Measurements from ENCODE around the gene LSM4.
"Not testable (repeated sequence)": the region's sequence is repeated elsewhere in the genome, so short reads cannot be mapped to it uniquely, and the experiment has no call there.

Gene LSM4

DNA sequence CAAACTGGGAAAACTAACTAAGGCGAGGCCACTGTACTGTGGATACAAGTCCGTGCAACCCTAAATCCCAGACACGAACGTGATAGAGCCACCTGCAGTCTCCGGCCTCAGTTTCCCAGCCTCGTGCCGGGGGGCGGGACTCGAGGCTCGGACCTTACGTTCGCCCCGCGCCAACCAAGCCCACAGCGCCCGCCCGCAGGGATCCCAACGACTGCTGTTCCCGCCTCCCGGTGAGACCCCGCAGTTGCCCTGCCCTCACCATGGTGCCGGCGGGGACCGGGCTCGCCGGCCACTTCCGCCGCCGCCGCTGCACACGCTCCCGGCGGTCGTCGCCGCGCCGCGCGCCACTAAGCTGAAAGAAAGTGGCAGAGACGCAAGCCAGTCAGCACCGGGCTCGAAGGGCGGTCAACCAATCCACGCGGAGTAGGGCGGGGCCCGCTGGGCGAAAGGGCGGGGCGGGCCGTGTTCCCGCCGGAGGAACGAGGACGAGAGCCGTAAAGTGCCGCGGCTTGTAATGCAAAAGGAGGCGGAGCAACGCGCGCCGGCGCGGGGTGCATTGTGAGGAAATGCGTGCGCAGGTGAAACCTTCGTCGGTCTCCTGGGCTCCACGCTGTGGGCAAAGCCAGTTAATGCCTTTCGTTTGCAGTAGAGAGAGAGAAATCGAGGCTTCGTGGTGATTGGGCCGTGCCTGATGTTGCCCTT, at the start of gene LSM4:
Gene LSM4, minus strand, starts transcription at position 318 of the 702 bp plus-strand sequence. Its CDS starts 56 bp downstream, at position 262.
- Mint-ChIP-seq H3K4me1 (peaks cover 55% of the 10 kb centered on the region), H3K9me3 (no peaks in the 10 kb centered on the region), H3K27ac (peak within 1 kb of the TSS; percentile 92 to 96), H3K4me3 (peak within 1 kb of the TSS; percentile 91), H3K27me3 (no peaks in the 10 kb centered on the region)
- ATAC-seq, result peak; percentile 96
- peak; percentile 99 to 100 for DNase-seq

GRCh38 chr19:18368504-18369222, 45.8 kb upstream of the LSM4 start:
- no peaks in the 10 kb centered on the region for H3K9me3 Mint-ChIP-seq
- H3K4me3 Mint-ChIP-seq, result no peak overlapping the region
- H3K4me1 Mint-ChIP-seq, result peaks cover 18% of the 10 kb centered on the region
- ATAC-seq (no peak), DNase-seq (no peak)
- no peak overlapping the region for H3K27ac Mint-ChIP-seq
- H3K27me3 Mint-ChIP-seq, result peaks cover 4% of the 10 kb centered on the region

DNA sequence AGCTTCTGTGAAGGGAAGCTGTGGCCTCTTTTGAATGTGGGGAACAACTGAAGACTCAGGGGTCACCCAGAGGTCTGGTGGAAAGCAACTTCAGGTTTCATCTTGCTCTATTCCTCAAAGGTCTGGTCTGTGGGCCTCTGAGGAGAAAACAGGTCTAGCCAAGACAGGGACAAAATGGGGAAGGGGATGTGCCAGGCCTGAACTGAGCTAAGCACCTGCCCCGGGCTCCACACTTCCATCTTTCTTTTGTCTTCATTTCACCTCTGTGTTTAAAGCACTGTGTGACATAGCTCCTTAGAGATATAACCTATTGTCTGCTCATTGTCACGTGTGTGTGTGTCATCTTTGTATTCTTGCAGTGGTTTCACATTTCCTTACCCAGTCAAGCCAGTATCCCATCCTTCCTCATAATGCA, 43.2 kb upstream of the LSM4 start:
- Mint-ChIP-seq H3K27me3 (no peaks in the 10 kb centered on the region), H3K4me3 (no peak overlapping the region)

DNA sequence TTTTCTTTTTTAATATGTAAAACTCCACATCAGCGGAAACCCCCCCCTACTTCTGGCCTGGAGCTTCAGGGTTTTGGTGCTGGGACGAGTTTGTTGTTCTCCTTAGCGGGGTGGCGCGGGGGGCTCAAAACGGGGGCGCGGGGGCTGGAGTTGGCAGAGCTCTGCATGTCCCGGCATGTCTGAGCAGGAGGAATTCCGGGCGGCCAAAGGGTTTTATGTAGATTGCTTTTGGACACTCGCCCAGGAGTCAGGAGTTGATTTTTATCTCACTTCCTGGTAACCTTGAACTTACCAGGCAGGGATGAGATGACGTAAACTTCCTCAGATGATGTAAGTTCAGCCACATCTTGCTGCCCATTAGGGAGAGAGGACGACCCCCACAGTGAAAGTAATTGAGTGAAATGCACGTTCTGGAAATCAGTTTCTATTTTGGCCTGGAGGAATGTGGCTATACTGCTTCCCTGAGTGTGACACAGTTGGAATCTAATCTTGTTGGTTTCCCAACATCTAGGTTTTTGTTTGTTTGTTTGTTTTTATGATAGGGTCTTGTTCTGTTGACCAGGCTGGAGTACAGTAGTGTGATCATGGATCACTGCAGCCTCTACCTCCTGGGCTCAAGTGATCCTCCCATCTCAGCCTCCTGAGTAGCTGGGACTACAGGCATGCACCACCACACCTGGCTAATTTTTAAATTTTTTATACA, 42.1 kb upstream of the LSM4 start:
- Mint-ChIP-seq H3K4me1 (peaks cover 12% of the 10 kb centered on the region), H3K27me3 (no peaks in the 10 kb centered on the region), H3K9me3 (no peaks in the 10 kb centered on the region), H3K27ac (peak overlapping the region in 1 of 2 donors; percentile 82), H3K4me3 (no peak overlapping the region)
- ATAC-seq, result no peak
- DNase-seq, result no peak

More for the DNA sequence above, 43.2 kb upstream of the LSM4 start:
- Mint-ChIP-seq H3K27ac (peak overlapping the region; percentile 31 to 34), H3K9me3 (no peaks in the 10 kb centered on the region), H3K4me1 (peaks cover 12% of the 10 kb centered on the region)
- DNase-seq (no peak), ATAC-seq (no peak)

GRCh38 chr19:18364277-18364825, 41.5 kb upstream of the LSM4 start:
- Mint-ChIP-seq H3K27ac (peak overlapping the region in 1 of 2 donors; percentile 12), H3K4me1 (peaks cover 12% of the 10 kb centered on the region)
- not testable (repeated sequence) for ATAC-seq, H3K27me3 Mint-ChIP-seq, DNase-seq, H3K9me3 Mint-ChIP-seq, H3K4me3 Mint-ChIP-seq

DNA sequence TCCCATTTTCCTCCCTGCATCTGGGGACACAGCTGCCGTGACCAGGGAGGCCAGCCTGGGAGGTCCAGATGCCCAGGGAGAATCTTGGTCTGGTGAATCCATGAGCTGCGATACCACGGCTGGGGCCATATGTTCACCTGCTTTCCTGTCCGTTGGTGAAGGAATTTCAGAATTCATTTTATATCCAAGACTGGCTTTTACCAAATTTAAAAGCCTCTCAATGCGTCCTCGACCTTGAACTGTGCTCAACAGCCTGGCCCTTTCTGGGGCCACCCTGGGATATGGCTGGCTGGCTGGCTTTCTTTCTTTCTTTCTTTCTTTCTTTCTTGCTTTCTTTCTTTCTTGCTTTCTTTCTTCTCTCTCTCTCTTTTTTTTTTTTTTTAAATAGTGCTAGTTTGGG, 40.9 kb upstream of the LSM4 start:
- no peak for DNase-seq
- ATAC-seq, result no peak
- Mint-ChIP-seq H3K4me3 (no peak overlapping the region), H3K9me3 (no peaks in the 10 kb centered on the region), H3K4me1 (peaks cover 12% of the 10 kb centered on the region), H3K27me3 (no peaks in the 10 kb centered on the region), H3K27ac (no peak overlapping the region)

- no peaks in the 10 kb centered on the region for H3K27me3 Mint-ChIP-seq
- H3K4me3 Mint-ChIP-seq, result no peak overlapping the region
- H3K27ac Mint-ChIP-seq, result peak overlapping the region in 1 of 2 donors; percentile 88
- H3K9me3 Mint-ChIP-seq, result no peaks in the 10 kb centered on the region
- ATAC-seq (no peak), DNase-seq (no peak)
- peaks cover 12% of the 10 kb centered on the region for H3K4me1 Mint-ChIP-seq
Measured at GRCh38 chr19:18362934-18363542, 40.2 kb upstream of the LSM4 start.

DNA sequence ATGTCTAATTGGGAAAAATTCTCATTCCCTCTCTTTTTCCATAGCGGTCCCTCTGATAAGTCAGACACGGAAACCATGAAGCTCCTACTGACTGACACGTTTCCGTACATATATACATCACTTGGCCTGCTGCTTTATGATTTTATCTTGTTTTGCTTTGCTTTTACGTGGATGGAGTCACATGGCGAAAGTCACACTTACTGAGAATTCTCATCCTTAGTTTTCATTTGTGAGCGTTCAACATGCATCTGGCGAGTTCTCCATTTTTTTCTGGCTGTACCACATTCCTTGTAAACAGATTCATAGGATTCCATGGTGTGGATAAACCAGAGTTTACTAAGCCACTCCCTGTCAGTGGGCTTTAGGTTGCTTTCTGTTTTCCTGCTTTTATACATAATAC, 38.8 kb upstream of the LSM4 start:
- no peak for ATAC-seq
- no peak for DNase-seq

GRCh38 chr19:18357041-18357440, 34.2 kb upstream of the LSM4 start:
- H3K9me3 Mint-ChIP-seq, result no peaks in the 10 kb centered on the region
- ATAC-seq, result no peak
- no peak for DNase-seq
- no peak overlapping the region for H3K27ac Mint-ChIP-seq
- no peaks in the 10 kb centered on the region for H3K27me3 Mint-ChIP-seq
- no peak overlapping the region for H3K4me3 Mint-ChIP-seq
- H3K4me1 Mint-ChIP-seq, result no peaks in the 10 kb centered on the region

More for the DNA sequence above, 38.8 kb upstream of the LSM4 start:
- H3K9me3 Mint-ChIP-seq, result no peaks in the 10 kb centered on the region
- H3K4me1 Mint-ChIP-seq, result peaks cover 12% of the 10 kb centered on the region
- no peak overlapping the region for H3K27ac Mint-ChIP-seq
- no peak overlapping the region for H3K4me3 Mint-ChIP-seq
- no peaks in the 10 kb centered on the region for H3K27me3 Mint-ChIP-seq

DNA sequence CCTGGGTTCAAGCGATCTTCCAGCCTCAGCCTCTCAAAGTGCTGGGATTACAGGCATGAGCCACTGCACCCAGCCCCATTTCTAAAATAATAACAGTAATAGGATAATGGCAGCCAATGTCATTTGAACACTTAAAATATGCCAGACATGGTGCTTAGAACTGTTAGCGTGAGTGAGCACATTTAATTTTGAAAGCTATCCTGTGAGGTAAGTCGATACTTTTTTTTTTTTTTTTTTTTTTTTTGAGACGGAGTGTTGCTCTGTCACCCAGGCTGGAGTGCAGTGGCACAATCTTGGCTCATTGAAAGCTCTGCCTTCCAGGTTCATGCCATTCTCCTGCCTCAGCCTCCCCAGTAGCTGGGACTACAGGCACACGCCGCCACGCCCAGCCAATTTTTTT, 31.9 kb upstream of the LSM4 start:
- H3K9me3 Mint-ChIP-seq, H3K4me3 Mint-ChIP-seq, H3K4me1 Mint-ChIP-seq, ATAC-seq, H3K27me3 Mint-ChIP-seq, DNase-seq, H3K27ac Mint-ChIP-seq: not testable (repeated sequence)

DNA sequence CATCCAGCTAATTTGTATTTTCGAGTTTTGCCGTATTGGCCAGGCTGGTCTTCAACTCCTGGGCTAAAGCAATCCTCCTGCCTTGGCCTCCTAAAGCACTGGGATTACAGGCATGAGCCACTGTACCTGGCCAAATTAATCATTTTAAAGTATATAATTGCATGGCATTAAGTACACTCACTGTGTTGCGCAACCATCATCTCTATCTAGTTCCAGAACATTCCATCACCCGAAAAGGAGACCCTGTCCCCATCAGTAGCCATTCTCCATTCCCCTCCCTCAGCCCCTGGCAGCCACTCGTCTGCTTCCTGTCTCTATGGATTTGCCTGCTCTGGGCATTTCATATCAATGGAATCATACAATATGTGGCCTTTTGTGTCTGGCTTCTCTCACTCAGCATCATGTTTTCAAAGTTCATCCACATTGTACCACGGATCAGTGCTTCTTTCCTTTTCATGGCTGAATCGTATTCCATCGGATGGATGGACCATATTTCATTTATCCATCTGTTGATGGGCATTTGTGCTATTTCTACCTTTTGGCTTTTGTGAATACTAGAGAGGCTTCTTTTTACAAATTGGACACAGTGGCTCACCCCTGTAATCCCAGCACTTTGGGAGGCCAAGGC, 30.6 kb upstream of the LSM4 start:
- no peak for ATAC-seq
- DNase-seq, result no peak
- Mint-ChIP-seq H3K27me3 (no peaks in the 10 kb centered on the region), H3K4me1 (no peaks in the 10 kb centered on the region), H3K9me3 (no peaks in the 10 kb centered on the region), H3K27ac (no peak overlapping the region), H3K4me3 (no peak overlapping the region)

- Mint-ChIP-seq H3K4me1 (no peaks in the 10 kb centered on the region), H3K27ac (peak overlapping the region in 1 of 2 donors; percentile 67), H3K27me3 (no peaks in the 10 kb centered on the region), H3K9me3 (no peaks in the 10 kb centered on the region), H3K4me3 (no peak overlapping the region)
- DNase-seq (no peak), ATAC-seq (no peak)
Measured at GRCh38 chr19:18351544-18351943, 28.7 kb upstream of the LSM4 start.

GRCh38 chr19:18350490-18350889, 27.6 kb upstream of the LSM4 start:
- Mint-ChIP-seq H3K9me3 (no peaks in the 10 kb centered on the region), H3K4me3 (no peak overlapping the region), H3K4me1 (no peaks in the 10 kb centered on the region), H3K27ac (no peak overlapping the region), H3K27me3 (no peaks in the 10 kb centered on the region)
- DNase-seq, result no peak
- ATAC-seq, result no peak

DNA sequence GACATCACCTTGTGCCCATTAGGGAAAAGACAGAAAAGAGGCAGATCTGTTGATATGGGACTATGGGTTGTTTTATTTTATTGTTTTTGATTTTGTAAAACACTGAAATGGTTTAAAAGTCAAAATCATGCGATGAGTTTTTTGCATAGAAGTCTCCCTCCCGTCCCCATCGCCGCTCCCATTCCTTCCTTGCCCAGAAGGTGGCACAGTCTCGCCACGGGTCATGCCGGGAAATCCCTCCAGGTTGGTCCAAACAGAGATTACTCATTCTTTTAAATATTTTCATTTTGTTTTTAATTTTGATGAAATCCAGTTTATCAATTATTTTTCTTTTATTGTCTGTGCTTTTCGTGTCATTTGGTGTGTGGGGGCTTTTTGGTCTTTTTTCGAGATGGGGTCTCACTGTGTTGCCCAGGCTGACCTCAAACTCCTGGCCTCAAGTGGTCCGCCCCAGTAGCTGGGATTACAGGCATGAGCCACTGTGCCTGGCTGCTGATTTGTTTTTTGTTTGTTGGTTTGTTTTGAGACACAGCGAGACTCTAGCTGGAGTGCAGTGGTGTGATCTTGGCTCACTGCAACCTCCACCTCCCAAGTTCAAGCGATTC, 26.8 kb upstream of the LSM4 start:
- Mint-ChIP-seq H3K4me3 (no peak overlapping the region), H3K4me1 (no peaks in the 10 kb centered on the region), H3K27ac (no peak overlapping the region), H3K27me3 (no peaks in the 10 kb centered on the region), H3K9me3 (no peaks in the 10 kb centered on the region)
- DNase-seq, result peak in 1 of 2 donors; percentile 46
- no peak for ATAC-seq
